ENCODE data around the gene ADCY9.

DNA sequence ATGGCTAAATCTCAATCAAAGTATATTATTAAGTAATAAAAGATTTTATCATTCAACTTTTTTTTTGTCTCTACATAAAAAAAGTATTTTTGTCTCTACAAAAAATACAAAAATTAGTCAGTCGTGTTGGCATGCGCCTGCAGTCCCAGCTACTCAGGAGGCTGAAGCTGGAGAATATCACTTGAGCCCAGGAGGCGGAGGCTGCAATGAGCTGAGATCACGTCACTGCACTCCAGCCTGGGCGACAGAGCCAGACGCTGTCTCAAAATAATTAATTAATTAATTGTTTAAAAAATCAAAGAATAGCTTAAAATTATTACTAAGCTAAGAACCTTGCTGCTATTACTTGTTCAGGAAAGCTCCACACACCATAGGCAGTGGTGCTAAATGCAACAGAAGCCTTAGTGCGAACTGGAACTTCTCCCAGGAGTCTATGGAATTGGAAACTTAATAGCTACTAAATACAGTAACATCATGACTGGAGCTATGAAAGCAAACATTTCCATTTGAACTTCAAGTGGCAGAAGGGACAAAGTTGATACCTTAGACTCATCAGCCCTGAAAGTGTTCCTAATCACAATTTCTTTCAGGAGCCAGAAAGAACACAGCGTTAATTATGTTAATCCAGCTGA lies 22.6 kb downstream of the ADCY9 start:
- no peak for TF ChIP-seq POLR2A (IDR thresholded peaks at IDR 0.05; ENCODE audit: low read depth, low read length)
- TF ChIP-seq SPI1 (IDR thresholded peaks at IDR 0.05; ENCODE audit: low read depth, low read length): no peak

All from GM12891 (cell line).